Posterior cingulate gyrus (tissue), 11 donors: Measurements from ENCODE around the gene PTPRA.
"Not testable (repeated sequence)": the region's sequence is repeated elsewhere in the genome, so short reads cannot be mapped to it uniquely, and the experiment has no call there.

Source experiments
- DNase-seq, 10 donors: peaks; one replicate each; pipeline versions ENCODE4 v3.0.0 to v3.0.0-alpha.2; 2020 to 2021; ENCODE audit warnings: mixed read lengths in 3 of 10
- intact Hi-C: fragments of 100-400 bp; cut with DNase I; formaldehyde crosslinking; loops from one replicate; pipeline ENCODE4 v1.15.1; 2023

The PTPRA gene

GRCh38 chr20:2883726-2884637 lies 10.7 kb downstream of the PTPRA start:
- DNase-seq, result no peak
- intact Hi-C loops, result no loop called here

- no peak for DNase-seq
- intact Hi-C loops, result no loop called here
Observed at GRCh38 chr20:2887715-2888114, 14.4 kb downstream of the PTPRA start.

- no peak for DNase-seq
- intact Hi-C loops, result no loop called here
Observed at GRCh38 chr20:2888224-2888955, 15.1 kb downstream of the PTPRA start.

GRCh38 chr20:2889209-2889608 lies 15.9 kb downstream of the PTPRA start:
- no peak for DNase-seq
- intact Hi-C loops, result no loop called here

- intact Hi-C loops, result no loop called here
- DNase-seq, result no peak
Observed at GRCh38 chr20:2889797-2890196, 16.5 kb downstream of the PTPRA start.

GRCh38 chr20:2890742-2891141 lies 17.5 kb downstream of the PTPRA start:
- DNase-seq, result no peak
- intact Hi-C loops, result no loop called here

GRCh38 chr20:2891343-2891742 lies 18.1 kb downstream of the PTPRA start:
- DNase-seq, result no peak
- intact Hi-C loops, result no loop called here

- intact Hi-C loops, result no loop called here
- no peak for DNase-seq
Observed at GRCh38 chr20:2892376-2892775, 19.1 kb downstream of the PTPRA start.

GRCh38 chr20:2894221-2894620 lies 20.9 kb downstream of the PTPRA start:
- intact Hi-C loops, result no loop called here

GRCh38 chr20:2895154-2895553 lies 21.9 kb downstream of the PTPRA start:
- intact Hi-C loops, DNase-seq: not testable (repeated sequence)

More at GRCh38 chr20:2894221-2894620, 20.9 kb downstream of the PTPRA start:
- DNase-seq, result no peak

- intact Hi-C loops, result no loop called here
- no peak for DNase-seq
Observed at GRCh38 chr20:2899243-2899642, 26.0 kb downstream of the PTPRA start.

GRCh38 chr20:2900845-2901592 lies 27.7 kb downstream of the PTPRA start:
- intact Hi-C loops, result no loop called here
- DNase-seq, result no peak

- intact Hi-C loops, result no loop called here
- DNase-seq, result no peak
Observed at GRCh38 chr20:2902291-2902690, 29.0 kb downstream of the PTPRA start.

GRCh38 chr20:2902818-2903217 lies 29.5 kb downstream of the PTPRA start:
- intact Hi-C loops, result no loop called here
- DNase-seq, result no peak

- intact Hi-C loops, result no loop called here
Observed at GRCh38 chr20:2903686-2904085, 30.4 kb downstream of the PTPRA start.

GRCh38 chr20:2907519-2907918 lies 34.2 kb downstream of the PTPRA start:
- no peak for DNase-seq
- intact Hi-C loops, result no loop called here

More at GRCh38 chr20:2903686-2904085, 30.4 kb downstream of the PTPRA start:
- DNase-seq, result no peak

GRCh38 chr20:2909953-2910352 lies 36.7 kb downstream of the PTPRA start:
- DNase-seq, result no peak
- intact Hi-C loops, result no loop called here

GRCh38 chr20:2911200-2911599 lies 37.9 kb downstream of the PTPRA start:
- no peak for DNase-seq
- intact Hi-C loops, result no loop called here

- intact Hi-C loops, result no loop called here
- DNase-seq, result no peak
Observed at GRCh38 chr20:2914160-2914559, 40.9 kb downstream of the PTPRA start.

- no peak for DNase-seq
Observed at GRCh38 chr20:2917266-2917665, 44.0 kb downstream of the PTPRA start.

More at GRCh38 chr20:2917266-2917665, 44.0 kb downstream of the PTPRA start:
- intact Hi-C loops, result no loop called here
